Measurements from ENCODE around the gene CD8A. TPM values are rescaled to one million over a fixed set of nuclear protein-coding genes. Genes with fewer than 3 reads are reported as not detected.

Gene CD8A
- total RNA-seq, 1 donor from 2014 or later, result 0.14 TPM

GRCh38 chr2:86778957-86779356 lies 11.8 kb downstream of the CD8A start:
- FAIRE-seq, result no peak
- no peaks in the 10 kb centered on the region for H3K36me3 ChIP-seq (ENCODE audit: insufficient read depth, low read length)
- no peak overlapping the region for H3K4me2 ChIP-seq (ENCODE audit: low read length)
- no peak for DNase-seq (ENCODE audit: low read depth)
- no peak overlapping the region for H3K9ac ChIP-seq (ENCODE audit: low read length)
- no peaks in the 10 kb centered on the region for H3K79me2 ChIP-seq (ENCODE audit: insufficient read depth, low read length)
- no peak overlapping the region for H2AFZ ChIP-seq (ENCODE audit: low read depth, low read length)
- no peak overlapping the region for H3K4me3 ChIP-seq (ENCODE audit: insufficient read depth, low read depth, low read length)
- Mint-ChIP-seq H3K36me3 (ENCODE audit: low read depth, unreplicated experiment) (peaks cover 4% of the 10 kb centered on the region), H3K27ac (ENCODE audit: unreplicated experiment) (no peak overlapping the region), H3K4me3 (ENCODE audit: unreplicated experiment) (no peak overlapping the region), H3K9me3 (ENCODE audit: unreplicated experiment) (no peaks in the 10 kb centered on the region), H3K4me1 (ENCODE audit: low read depth, unreplicated experiment) (no peaks in the 10 kb centered on the region), H3K27me3 (ENCODE audit: low read depth, unreplicated experiment) (no peaks in the 10 kb centered on the region)
- H3K9me3 ChIP-seq (ENCODE audit: insufficient read depth, low read depth, low read length), result no peaks in the 10 kb centered on the region
- TF ChIP-seq CTCF (IDR thresholded peaks at IDR 0.05; ENCODE audit: insufficient read depth, low read depth, low read length) (no peak), EZH2 (IDR thresholded peaks at IDR 0.05; ENCODE audit: insufficient read depth, low read length) (no peak)
- H4K20me1 ChIP-seq (ENCODE audit: insufficient read depth, low read length), result no peaks in the 10 kb centered on the region
- H3K27me3 ChIP-seq (ENCODE audit: insufficient read depth, low read length), result peaks cover 2% of the 10 kb centered on the region
- H3K4me1 ChIP-seq (ENCODE audit: insufficient read depth, low read length), result no peaks in the 10 kb centered on the region
- H3K27ac ChIP-seq (ENCODE audit: low read depth, low read length), result no peak overlapping the region

- Mint-ChIP-seq H3K36me3 (ENCODE audit: low read depth, unreplicated experiment) (peaks cover 12% of the 10 kb centered on the region), H3K4me3 (ENCODE audit: unreplicated experiment) (no peak overlapping the region), H3K4me1 (ENCODE audit: low read depth, unreplicated experiment) (no peaks in the 10 kb centered on the region), H3K27me3 (ENCODE audit: low read depth, unreplicated experiment) (no peaks in the 10 kb centered on the region), H3K9me3 (ENCODE audit: unreplicated experiment) (no peaks in the 10 kb centered on the region), H3K27ac (ENCODE audit: unreplicated experiment) (no peak overlapping the region)
- Histone ChIP-seq H3K27ac (ENCODE audit: low read depth, low read length) (no peak overlapping the region), H3K4me2 (ENCODE audit: low read length) (no peak overlapping the region), H3K9me3 (ENCODE audit: insufficient read depth, low read depth, low read length) (no peaks in the 10 kb centered on the region), H3K4me3 (ENCODE audit: insufficient read depth, low read depth, low read length) (no peak overlapping the region), H3K9ac (ENCODE audit: low read length) (no peak overlapping the region), H4K20me1 (ENCODE audit: insufficient read depth, low read length) (no peaks in the 10 kb centered on the region), H3K4me1 (ENCODE audit: insufficient read depth, low read length) (no peaks in the 10 kb centered on the region), H3K36me3 (ENCODE audit: insufficient read depth, low read length) (peaks cover 4% of the 10 kb centered on the region), H3K79me2 (ENCODE audit: insufficient read depth, low read length) (no peaks in the 10 kb centered on the region), H2AFZ (ENCODE audit: low read depth, low read length) (no peak overlapping the region), H3K27me3 (ENCODE audit: insufficient read depth, low read length) (no peaks in the 10 kb centered on the region)
- FAIRE-seq (no peak), DNase-seq (ENCODE audit: low read depth) (no peak)
- TF ChIP-seq EZH2 (IDR thresholded peaks at IDR 0.05; ENCODE audit: insufficient read depth, low read length) (no peak), CTCF (IDR thresholded peaks at IDR 0.05; ENCODE audit: insufficient read depth, low read depth, low read length) (no peak)
Measured at GRCh38 chr2:86776532-86776931, 14.2 kb downstream of the CD8A start.

- H3K4me3 ChIP-seq (ENCODE audit: insufficient read depth, low read depth, low read length), result no peak overlapping the region
- no peaks in the 10 kb centered on the region for H3K9me3 ChIP-seq (ENCODE audit: insufficient read depth, low read depth, low read length)
- no peaks in the 10 kb centered on the region for H3K27me3 Mint-ChIP-seq (ENCODE audit: low read depth, unreplicated experiment)
- FAIRE-seq, result no peak
- TF ChIP-seq CTCF (IDR thresholded peaks at IDR 0.05; ENCODE audit: insufficient read depth, low read depth, low read length) (no peak), EZH2 (IDR thresholded peaks at IDR 0.05; ENCODE audit: insufficient read depth, low read length) (no peak)
- H3K36me3 Mint-ChIP-seq (ENCODE audit: low read depth, unreplicated experiment), result peaks cover 18% of the 10 kb centered on the region
- no peak overlapping the region for H3K9ac ChIP-seq (ENCODE audit: low read length)
- H3K27ac ChIP-seq (ENCODE audit: low read depth, low read length), result no peak overlapping the region
- no peak overlapping the region for H3K4me2 ChIP-seq (ENCODE audit: low read length)
- H3K36me3 ChIP-seq (ENCODE audit: insufficient read depth, low read length), result peaks cover 12% of the 10 kb centered on the region
- H3K79me2 ChIP-seq (ENCODE audit: insufficient read depth, low read length), result no peaks in the 10 kb centered on the region
- DNase-seq (ENCODE audit: low read depth), result no peak
- no peaks in the 10 kb centered on the region for H4K20me1 ChIP-seq (ENCODE audit: insufficient read depth, low read length)
- no peaks in the 10 kb centered on the region for H3K4me1 ChIP-seq (ENCODE audit: insufficient read depth, low read length)
- no peak overlapping the region for H2AFZ ChIP-seq (ENCODE audit: low read depth, low read length)
- H3K9me3 Mint-ChIP-seq (ENCODE audit: unreplicated experiment), result no peaks in the 10 kb centered on the region
- no peak overlapping the region for H3K27ac Mint-ChIP-seq (ENCODE audit: unreplicated experiment)
- no peaks in the 10 kb centered on the region for H3K4me1 Mint-ChIP-seq (ENCODE audit: low read depth, unreplicated experiment)
- no peak overlapping the region for H3K4me3 Mint-ChIP-seq (ENCODE audit: unreplicated experiment)
- H3K27me3 ChIP-seq (ENCODE audit: insufficient read depth, low read length), result no peaks in the 10 kb centered on the region
Measured at GRCh38 chr2:86775338-86775737, 15.4 kb downstream of the CD8A start.

All from astrocyte (in vitro differentiated cells and primary cell).